HepG2 (cell line): Measurements from ENCODE around the gene HERPUD2. TPM values are rescaled to one million over a fixed set of nuclear protein-coding genes. Genes with fewer than 3 reads are reported as not detected.

Experiments
- BHLHE40 ChIP-seq: IDR thresholded peaks from 2 replicates; pipeline ENCODE4 v1.6.1; 2011; ENCODE audit warnings: low read length, improper control_type of control experiment
- GLMP ChIP-seq: sonication (generic); formaldehyde crosslinking; IDR thresholded peaks from 2 replicates; pipeline ENCODE4 v1.9.0; 2021; ENCODE audit warnings: missing genetic modification reagents, mild to moderate bottlenecking, borderline replicate concordance
- ISL2 ChIP-seq: sonication (generic); formaldehyde crosslinking; IDR thresholded peaks from 2 replicates; pipeline ENCODE4 v1.5.0; 2020; ENCODE audit warnings: missing genetic modification reagents
- PITX1 ChIP-seq: sonication (generic); formaldehyde crosslinking; IDR thresholded peaks from 2 replicates; pipeline ENCODE4 v1.5.1; 2020; ENCODE audit warnings: mild to moderate bottlenecking, missing genetic modification reagents
- ZBTB40 ChIP-seq, 2 experiments: fragments of 450-650 bp in 1 of 2; sonication (generic) in 1 of 2; formaldehyde crosslinking in 1 of 2; IDR thresholded peaks; 2 replicates each; pipeline versions ENCODE4 v1.6.1 to v1.8.0; 2016 to 2022; ENCODE audit warnings: antibody characterized with exemption in 1 of 2, mild to moderate bottlenecking in 1 of 2, missing genetic modification reagents in 1 of 2
- ZNF232 ChIP-seq: sonication (generic); formaldehyde crosslinking; IDR thresholded peaks from 2 replicates; pipeline ENCODE4 v1.4.0; 2020; ENCODE audit warnings: missing genetic modification reagents, borderline replicate concordance
- ZNF777 ChIP-seq: sonication (generic); formaldehyde crosslinking; IDR thresholded peaks from 2 replicates; pipeline ENCODE4 v1.4.0; 2020; ENCODE audit warnings: missing genetic modification reagents
- polyA plus RNA-seq, 8 experiments: library from polyadenylated mRNA; depleted of rRNA in 3 of 8; stranded (reverse) in 7 of 8; unstranded in 1 of 8; fragments of >200 nt; fragmentation: Illumina TruSeq in 4 of 8; extraction: Trizol in 4 of 8; gene quantifications; 2 replicates each; pipeline versions ENCODE4 v1.2.1 to v1.2.3, GENCODE V29; 2011 to 2016; ENCODE audit warnings: low read depth in 4 of 8, missing spikeins in 1 of 8, mixed read lengths in 1 of 8; ENCODE audit not compliant: insufficient read depth in 1 of 8
- total RNA-seq, 5 experiments: library from RNA; depleted of rRNA; stranded (reverse); fragments of >200 nt; fragmentation: Illumina TruSeq; extraction: Trizol; gene quantifications; 2 replicates each; pipeline ENCODE4 v1.2.3, GENCODE V29; 2016; ENCODE audit warnings: low read depth in 1 of 5
- TF ChIP-seq, protein P1 (sequence below): IDR thresholded peaks from 2 replicates; pipeline ENCODE4 v1.6.1; 2016; ENCODE audit warnings: low read depth, missing genetic modification reagents, missing compliant biosample characterization
- TF ChIP-seq, protein P2 (sequence below): IDR thresholded peaks from 2 replicates; pipeline ENCODE4 v1.6.1; 2016; ENCODE audit warnings: mild to moderate bottlenecking, missing biosample characterization, missing genetic modification reagents

The HERPUD2 gene
- total and polyA plus RNA-seq, 2 of the 13 experiments (the other 11 are each of a cell fraction or from before 2014, with no cell fraction given), result 10.7 to 38.6 TPM

DNA sequence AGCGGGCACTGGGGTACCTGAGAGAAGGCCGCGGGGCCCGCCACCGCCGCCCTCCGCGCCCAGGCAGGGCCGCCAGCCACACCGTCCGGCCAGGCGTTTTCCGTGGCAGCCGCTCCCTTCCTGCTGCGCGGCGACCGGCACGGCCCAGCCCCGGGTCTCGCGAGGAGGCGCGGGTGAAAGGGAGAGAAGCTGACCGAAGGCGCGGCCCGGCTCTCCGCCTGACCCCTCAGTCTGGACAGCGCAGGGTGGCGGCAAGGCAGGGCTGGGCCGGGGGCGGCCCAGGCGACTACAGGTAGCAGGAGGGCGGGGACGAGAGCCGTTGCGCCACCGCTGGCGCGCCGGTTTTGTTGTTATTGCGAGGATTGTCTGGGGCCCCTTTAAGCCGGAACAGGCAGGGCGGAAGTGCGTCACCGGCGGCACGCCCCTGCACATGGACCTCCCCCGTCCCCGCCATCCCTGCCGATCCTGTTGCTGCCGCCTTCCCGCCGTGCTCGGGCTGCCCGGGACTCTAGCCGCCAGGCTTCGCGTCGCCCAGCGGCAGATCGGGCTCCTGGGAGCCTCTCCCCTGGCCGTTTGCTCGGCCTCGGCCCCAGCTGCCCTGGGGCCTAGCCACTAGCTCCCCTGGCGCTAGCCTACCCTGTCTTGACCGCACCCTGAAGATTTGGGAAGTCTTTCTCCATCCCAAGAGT, at the start of gene HERPUD2 (continued):
- TF ChIP-seq, protein P1, sequence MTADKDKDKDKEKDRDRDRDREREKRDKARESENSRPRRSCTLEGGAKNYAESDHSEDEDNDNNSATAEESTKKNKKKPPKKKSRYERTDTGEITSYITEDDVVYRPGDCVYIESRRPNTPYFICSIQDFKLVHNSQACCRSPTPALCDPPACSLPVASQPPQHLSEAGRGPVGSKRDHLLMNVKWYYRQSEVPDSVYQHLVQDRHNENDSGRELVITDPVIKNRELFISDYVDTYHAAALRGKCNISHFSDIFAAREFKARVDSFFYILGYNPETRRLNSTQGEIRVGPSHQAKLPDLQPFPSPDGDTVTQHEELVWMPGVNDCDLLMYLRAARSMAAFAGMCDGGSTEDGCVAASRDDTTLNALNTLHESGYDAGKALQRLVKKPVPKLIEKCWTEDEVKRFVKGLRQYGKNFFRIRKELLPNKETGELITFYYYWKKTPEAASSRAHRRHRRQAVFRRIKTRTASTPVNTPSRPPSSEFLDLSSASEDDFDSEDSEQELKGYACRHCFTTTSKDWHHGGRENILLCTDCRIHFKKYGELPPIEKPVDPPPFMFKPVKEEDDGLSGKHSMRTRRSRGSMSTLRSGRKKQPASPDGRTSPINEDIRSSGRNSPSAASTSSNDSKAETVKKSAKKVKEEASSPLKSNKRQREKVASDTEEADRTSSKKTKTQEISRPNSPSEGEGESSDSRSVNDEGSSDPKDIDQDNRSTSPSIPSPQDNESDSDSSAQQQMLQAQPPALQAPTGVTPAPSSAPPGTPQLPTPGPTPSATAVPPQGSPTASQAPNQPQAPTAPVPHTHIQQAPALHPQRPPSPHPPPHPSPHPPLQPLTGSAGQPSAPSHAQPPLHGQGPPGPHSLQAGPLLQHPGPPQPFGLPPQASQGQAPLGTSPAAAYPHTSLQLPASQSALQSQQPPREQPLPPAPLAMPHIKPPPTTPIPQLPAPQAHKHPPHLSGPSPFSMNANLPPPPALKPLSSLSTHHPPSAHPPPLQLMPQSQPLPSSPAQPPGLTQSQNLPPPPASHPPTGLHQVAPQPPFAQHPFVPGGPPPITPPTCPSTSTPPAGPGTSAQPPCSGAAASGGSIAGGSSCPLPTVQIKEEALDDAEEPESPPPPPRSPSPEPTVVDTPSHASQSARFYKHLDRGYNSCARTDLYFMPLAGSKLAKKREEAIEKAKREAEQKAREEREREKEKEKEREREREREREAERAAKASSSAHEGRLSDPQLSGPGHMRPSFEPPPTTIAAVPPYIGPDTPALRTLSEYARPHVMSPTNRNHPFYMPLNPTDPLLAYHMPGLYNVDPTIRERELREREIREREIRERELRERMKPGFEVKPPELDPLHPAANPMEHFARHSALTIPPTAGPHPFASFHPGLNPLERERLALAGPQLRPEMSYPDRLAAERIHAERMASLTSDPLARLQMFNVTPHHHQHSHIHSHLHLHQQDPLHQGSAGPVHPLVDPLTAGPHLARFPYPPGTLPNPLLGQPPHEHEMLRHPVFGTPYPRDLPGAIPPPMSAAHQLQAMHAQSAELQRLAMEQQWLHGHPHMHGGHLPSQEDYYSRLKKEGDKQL, result no peak
- peak; percentile 88 for TF ChIP-seq ZNF232
- no peak for TF ChIP-seq ISL2 (CRISPR knock-in tag)
- TF ChIP-seq ZBTB40 (IDR thresholded peaks at IDR 0.05), result no peak
- peak; percentile 73 for TF ChIP-seq ZBTB40 (CRISPR knock-in tag; IDR thresholded peaks at IDR 0.05)
- TF ChIP-seq, protein P2, sequence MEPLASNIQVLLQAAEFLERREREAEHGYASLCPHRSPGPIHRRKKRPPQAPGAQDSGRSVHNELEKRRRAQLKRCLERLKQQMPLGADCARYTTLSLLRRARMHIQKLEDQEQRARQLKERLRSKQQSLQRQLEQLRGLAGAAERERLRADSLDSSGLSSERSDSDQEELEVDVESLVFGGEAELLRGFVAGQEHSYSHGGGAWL (CRISPR knock-in tag), result peak; percentile 76; the same call in 1 of the 2 replicates
- TF ChIP-seq GLMP, result peak; percentile 62; the same call in 1 of the 2 replicates
- no peak for TF ChIP-seq ZNF777 (CRISPR knock-in tag)
- TF ChIP-seq BHLHE40, result peak; percentile 54; the same call in 1 of the 2 replicates
- 0 out of 2 replicates have a peak, but pooled peaks have one; percentile 45 for TF ChIP-seq PITX1
